Liver (tissue), 9 donors: Measurements from ENCODE around the gene TCERG1L. TPM values are rescaled to one million over a fixed set of nuclear protein-coding genes. Genes with fewer than 3 reads are reported as not detected.

Experiments used
- DNase-seq: peaks from one replicate; pipeline ENCODE4 v3.0.0-alpha.2; 2017; ENCODE audit warnings: low spot score
- H3K27ac ChIP-seq, 2 donors: one replicate each; pipeline ENCODE4 v1.7.0; 2013; ENCODE audit warnings: inconsistent platforms in 2 of 2, low read length in 2 of 2, control low read depth in 1 of 2, low read depth in 1 of 2, mild to moderate bottlenecking in 1 of 2
- H3K27me3 ChIP-seq, 4 donors: one replicate each; pipeline versions ENCODE4 v1.6.1 to v1.7.0; 2013; ENCODE audit warnings: low read length in 3 of 4, inconsistent platforms in 1 of 4, mild to moderate bottlenecking in 1 of 4, moderate library complexity in 1 of 4; ENCODE audit not compliant: control insufficient read depth in 4 of 4, insufficient read depth in 4 of 4
- H3K36me3 ChIP-seq, 4 donors: one replicate each; pipeline versions ENCODE4 v1.6.1 to v1.7.0; 2013; ENCODE audit warnings: low read length in 3 of 4, mild to moderate bottlenecking in 3 of 4, low read depth in 1 of 4, moderate library complexity in 1 of 4; ENCODE audit not compliant: control insufficient read depth in 4 of 4, insufficient read depth in 3 of 4
- H3K4me1 ChIP-seq, 4 donors: one replicate each; pipeline versions ENCODE4 v1.6.1 to v1.7.0; 2013; ENCODE audit warnings: low read length in 3 of 4, mild to moderate bottlenecking in 3 of 4, moderate library complexity in 1 of 4; ENCODE audit not compliant: control insufficient read depth in 4 of 4, insufficient read depth in 4 of 4
- H3K4me3 ChIP-seq, 3 donors: one replicate each; pipeline versions ENCODE4 v1.6.1 to v1.7.0; 2013; ENCODE audit warnings: low read length in 3 of 3, control low read depth in 1 of 3, low read depth in 1 of 3, mild to moderate bottlenecking in 1 of 3
- H3K9ac ChIP-seq, 2 donors: one replicate each; pipeline ENCODE4 v1.7.0; 2013; ENCODE audit warnings: low read length in 2 of 2, mild to moderate bottlenecking in 2 of 2, moderate library complexity in 2 of 2, control low read depth in 1 of 2, low read depth in 1 of 2
- H3K9me3 ChIP-seq, 4 donors: one replicate each; pipeline versions ENCODE4 v1.6.1 to v1.7.0; 2013; ENCODE audit warnings: low read length in 3 of 4; ENCODE audit not compliant: control insufficient read depth in 4 of 4
- CTCF ChIP-seq: fragments of 150-350 bp; IDR thresholded peaks from 2 replicates; pipeline ENCODE4 v1.5.1; 2017; ENCODE audit warnings: improper control_type of control experiment, low read depth, low read length; ENCODE audit not compliant: missing input control
- FOXA1 ChIP-seq: IDR thresholded peaks from 2 replicates; pipeline ENCODE4 v1.6.1; 2016; ENCODE audit warnings: antibody characterized with exemption
- FOXA2 ChIP-seq: IDR thresholded peaks from 2 replicates; pipeline ENCODE4 v1.6.1; 2016; ENCODE audit warnings: antibody characterized with exemption
- HNF4A ChIP-seq, 2 donors: conservative IDR thresholded peaks; 2 replicates each; pipeline ENCODE4 v1.6.1; 2016; ENCODE audit warnings: antibody characterized with exemption in 2 of 2, mild to moderate bottlenecking in 2 of 2
- HNF4G ChIP-seq: IDR thresholded peaks from 2 replicates; pipeline ENCODE4 v1.6.1; 2016; ENCODE audit warnings: antibody characterized with exemption
- JUND ChIP-seq, 2 donors: IDR thresholded peaks; 2 replicates each; pipeline ENCODE4 v1.6.1; 2016; ENCODE audit warnings: antibody characterized with exemption in 2 of 2
- MAX ChIP-seq: IDR thresholded peaks from 2 replicates; pipeline ENCODE4 v1.6.1; 2016; ENCODE audit warnings: antibody characterized with exemption
- REST ChIP-seq: IDR thresholded peaks from 2 replicates; pipeline ENCODE4 v1.6.1; 2016; ENCODE audit warnings: antibody characterized with exemption, mild to moderate bottlenecking
- RXRA ChIP-seq, 2 donors: IDR thresholded peaks; 2 replicates each; pipeline ENCODE4 v1.6.1; 2017 to 2018; ENCODE audit warnings: antibody characterized with exemption in 2 of 2, mild to moderate bottlenecking in 1 of 2
- SP1 ChIP-seq: IDR thresholded peaks from 2 replicates; pipeline ENCODE4 v1.6.1; 2018; ENCODE audit warnings: antibody characterized with exemption, mild to moderate bottlenecking
- YY1 ChIP-seq: IDR thresholded peaks from 2 replicates; pipeline ENCODE4 v1.6.1; 2016; ENCODE audit warnings: antibody characterized with exemption, mild to moderate bottlenecking
- WGBS: extraction: QIAGEN DNeasy Blood & Tissue Kit; methylation state at CpG from one replicate; pipeline ENCODE4 v1.1.7; 2013; 5-methylcytosine and 5-hydroxymethylcytosine counted together
- polyA plus RNA-seq, 2 donors: library from polyadenylated mRNA; stranded (reverse) in 1 of 2; unstranded in 1 of 2; fragments of 200-250 nt in 1 of 2; fragments of >200 nt in 1 of 2; fragmentation: Nextera tagmentation in 1 of 2; extraction: Ambion mirVana in 1 of 2; gene quantifications; one replicate each; pipeline versions ENCODE4 v1.2.1 to v1.2.3, GENCODE V29; 2013 to 2015
- total RNA-seq, 2 donors: library from RNA; depleted of rRNA; stranded (reverse); fragments of >200 nt; gene quantifications; one replicate each; pipeline ENCODE4 v1.2.3, GENCODE V29; 2014
- donor health status: healthy.
- donor health status: healthy.
- donor health status: healthy.
- donor health status: healthy.
- donor health status: healthy.

Gene TCERG1L
- total and polyA plus RNA-seq, 4 donors: not detected

- no peak for TF ChIP-seq HNF4G
Measured at GRCh38 chr10:131211146-131211545, 100.4 kb downstream of the TCERG1L start (continued).

- Histone ChIP-seq H3K27me3 (peaks cover 0 to 2% (median 0%) of the 10 kb centered on the region in 4 donors), H3K36me3 (no peaks in the 10 kb centered on the region), H3K4me3 (no peak overlapping the region), H3K4me1 (no peaks in the 10 kb centered on the region), H3K27ac (no peak overlapping the region), H3K9me3 (no peaks in the 10 kb centered on the region), H3K9ac (no peak overlapping the region)
- no peak for DNase-seq
- WGBS: 63% methylated on average over 3 of the region's 3 CpGs
- TF ChIP-seq FOXA2: no peak
- no peak for TF ChIP-seq RXRA (IDR thresholded peaks at IDR 0.05)
- TF ChIP-seq HNF4A (conservative IDR thresholded peaks at IDR 0.05): no peak
- TF ChIP-seq REST: no peak
Measured at GRCh38 chr10:131210181-131210580, 101.3 kb downstream of the TCERG1L start.

GRCh38 chr10:131207584-131208532, 103.7 kb downstream of the TCERG1L start:
- H3K4me3 ChIP-seq: no peak overlapping the region
- H3K36me3 ChIP-seq: no peaks in the 10 kb centered on the region
- H3K27ac ChIP-seq: no peak overlapping the region
- no peak for TF ChIP-seq HNF4A (conservative IDR thresholded peaks at IDR 0.05)
- TF ChIP-seq FOXA2: no peak
- no peak for TF ChIP-seq MAX
- TF ChIP-seq FOXA1: no peak
- no peak for TF ChIP-seq HNF4G
- no peak for TF ChIP-seq YY1
- H3K9me3 ChIP-seq: peaks cover 0 to 2% (median 0%) of the 10 kb centered on the region in 4 donors
- H3K9ac ChIP-seq: no peak overlapping the region
- DNase-seq: no peak
- 87% methylated on average over 29 of the region's 29 CpGs for WGBS
- H3K4me1 ChIP-seq: no peaks in the 10 kb centered on the region
- H3K27me3 ChIP-seq: peaks cover 0 to 2% (median 0%) of the 10 kb centered on the region in 4 donors

- Histone ChIP-seq H3K4me3 (no peak overlapping the region), H3K36me3 (no peaks in the 10 kb centered on the region), H3K4me1 (no peaks in the 10 kb centered on the region), H3K27ac (no peak overlapping the region), H3K9ac (no peak overlapping the region), H3K27me3 (peaks cover 0 to 2% (median 0%) of the 10 kb centered on the region in 4 donors), H3K9me3 (peaks cover 0 to 2% (median 0%) of the 10 kb centered on the region in 4 donors)
- no peak for DNase-seq
- 56% methylated on average over 8 of the region's 8 CpGs for WGBS
- TF ChIP-seq CTCF (no peak), HNF4A (conservative IDR thresholded peaks at IDR 0.05) (no peak), FOXA2 (no peak), MAX (no peak), JUND (IDR thresholded peaks at IDR 0.05) (no peak), SP1 (no peak), HNF4G (no peak), FOXA1 (no peak)
Measured at GRCh38 chr10:131207176-131207575, 104.3 kb downstream of the TCERG1L start.
